Dendritic cell treated with granulocyte-macrophage colony-stimulating factor and Interleukin-4, amounts not matched to agents 40 ng/mL and 50 ng/mL, for 4 days (primary cell): ENCODE data around the gene TULP1.

Experiments used
- H3K27ac Mint-ChIP-seq: one replicate; pipeline ENCODE4 v1.8.0; 2022; ENCODE audit warnings: mild to moderate bottlenecking, mixed read lengths
- H3K27me3 Mint-ChIP-seq: one replicate; pipeline ENCODE4 v1.8.0; 2022; ENCODE audit warnings: mild to moderate bottlenecking, mixed read lengths
- H3K36me3 Mint-ChIP-seq: one replicate; pipeline ENCODE4 v1.8.0; 2022; ENCODE audit warnings: low read depth, mixed read lengths
- H3K4me1 Mint-ChIP-seq: one replicate; pipeline ENCODE4 v1.8.0; 2022; ENCODE audit warnings: low read depth, mixed read lengths
- H3K4me3 Mint-ChIP-seq: one replicate; pipeline ENCODE4 v1.8.0; 2022; ENCODE audit warnings: mild to moderate bottlenecking, moderate library complexity, mixed read lengths
- H3K9me3 Mint-ChIP-seq: one replicate; pipeline ENCODE4 v1.8.0; 2022; ENCODE audit warnings: mixed read lengths
- intact Hi-C: fragments of 100-400 bp; cut with micrococcal nuclease; formaldehyde crosslinking; loops from one replicate; pipeline ENCODE4 v1.15.0; 2022

Gene TULP1

DNA sequence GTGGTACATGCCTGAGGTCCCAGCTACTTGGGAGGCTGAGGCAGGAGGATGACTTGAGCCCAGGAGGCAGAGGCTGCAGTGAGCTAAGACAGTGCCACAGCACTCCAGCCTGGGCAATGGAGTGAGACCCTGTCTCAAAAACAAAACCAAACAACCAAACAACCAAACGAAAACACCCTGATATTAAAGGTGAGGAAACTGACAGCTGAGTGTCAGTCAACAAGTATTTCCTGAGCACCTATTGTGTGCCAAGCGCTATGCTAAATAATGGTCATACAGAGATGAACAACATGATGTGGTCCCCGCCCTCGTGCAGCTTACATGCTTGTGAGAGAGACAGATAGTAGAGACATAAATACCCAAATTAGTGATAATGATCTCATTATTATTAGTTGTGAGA is 1.9 kb upstream of the TULP1 start:
- Mint-ChIP-seq H3K36me3 (no peaks in the 10 kb centered on the region), H3K4me3 (no peak overlapping the region), H3K4me1 (peaks cover 8% of the 10 kb centered on the region), H3K27me3 (peaks cover 56% of the 10 kb centered on the region), H3K27ac (no peak overlapping the region), H3K9me3 (no peaks in the 10 kb centered on the region)
- intact Hi-C loops, result no loop called here

DNA sequence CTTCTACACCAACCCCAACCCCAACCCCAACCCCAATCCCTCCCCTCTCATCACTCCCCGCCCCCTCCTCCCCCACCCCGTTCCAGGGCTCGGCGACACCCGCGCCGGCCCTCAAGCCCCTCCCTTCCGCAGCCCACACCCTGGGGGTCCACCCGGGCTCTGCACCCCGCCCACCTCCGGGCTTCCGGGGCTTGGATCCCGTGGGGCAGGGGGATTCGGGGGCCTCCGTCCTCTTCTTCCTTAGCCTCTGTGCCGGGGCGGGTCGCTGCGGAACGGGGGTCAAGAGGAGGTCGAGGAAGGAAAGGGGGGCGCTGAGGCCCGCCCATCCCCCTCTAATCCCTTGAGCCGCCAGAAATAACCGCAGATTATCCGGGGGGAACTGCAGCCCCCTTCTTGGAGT is 690 bp downstream of the TULP1 start:
- Mint-ChIP-seq H3K36me3 (no peaks in the 10 kb centered on the region), H3K4me3 (no peak overlapping the region), H3K9me3 (no peaks in the 10 kb centered on the region), H3K27me3 (peaks cover 73% of the 10 kb centered on the region), H3K4me1 (peaks cover 8% of the 10 kb centered on the region), H3K27ac (no peak overlapping the region)
- intact Hi-C loops, result no loop called here

DNA sequence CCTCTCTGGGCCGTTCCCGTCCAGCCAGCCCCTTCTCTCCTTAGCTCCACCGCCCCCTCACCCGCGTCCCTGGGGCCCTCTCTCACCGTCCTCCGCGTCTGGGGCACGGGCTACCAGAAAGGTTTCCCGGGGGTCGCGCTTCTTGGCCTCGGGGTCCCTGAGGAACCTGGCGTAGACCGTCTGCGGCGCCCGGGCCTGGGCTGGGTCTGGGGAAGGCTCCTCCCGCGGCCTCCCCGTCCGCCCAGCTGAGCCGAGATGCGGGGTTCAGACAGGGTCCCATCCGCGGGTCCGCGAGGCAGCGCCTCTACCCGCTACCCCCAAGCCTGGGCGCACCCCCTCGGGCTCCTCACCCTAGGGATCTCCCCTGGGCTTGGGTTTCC is 1.1 kb downstream of the TULP1 start:
- no peaks in the 10 kb centered on the region for H3K36me3 Mint-ChIP-seq
- no peak overlapping the region for H3K4me3 Mint-ChIP-seq
- H3K9me3 Mint-ChIP-seq, result no peaks in the 10 kb centered on the region
- peaks cover 74% of the 10 kb centered on the region for H3K27me3 Mint-ChIP-seq
- peaks cover 8% of the 10 kb centered on the region for H3K4me1 Mint-ChIP-seq
- H3K27ac Mint-ChIP-seq, result no peak overlapping the region
- intact Hi-C loops, result no loop called here

DNA sequence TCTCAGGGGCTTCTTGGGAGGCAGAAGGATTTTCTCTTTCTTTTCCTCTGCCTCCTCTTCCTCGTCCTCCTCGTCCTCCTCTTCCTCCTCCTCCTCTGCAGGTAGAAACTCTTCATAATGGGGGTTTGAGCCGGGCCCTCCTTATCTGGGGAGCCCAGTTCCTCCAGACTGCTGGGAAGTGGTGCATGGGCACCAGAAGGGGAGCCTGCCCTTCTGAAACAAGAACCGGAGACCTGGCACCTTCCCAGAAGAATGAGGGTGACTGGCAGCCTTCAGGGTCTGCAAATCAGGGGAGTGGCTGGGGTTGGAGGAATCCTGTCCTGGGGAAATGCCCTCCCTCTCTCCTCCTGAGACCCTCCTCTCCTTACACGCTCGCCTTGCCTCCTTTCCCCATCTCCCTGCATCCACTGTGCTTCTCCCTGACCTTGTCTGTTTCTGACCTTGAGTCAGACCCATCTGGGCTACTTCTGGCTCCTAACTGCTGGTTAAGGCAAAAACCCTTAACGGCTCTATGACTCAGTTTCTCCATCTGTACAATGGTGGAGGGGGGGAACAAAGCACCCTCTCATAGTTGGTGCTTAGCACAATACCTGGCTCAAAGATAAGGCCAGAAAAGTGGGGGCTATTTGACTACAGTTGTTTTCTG is 1.7 kb downstream of the TULP1 start:
- Mint-ChIP-seq H3K4me1 (peaks cover 8% of the 10 kb centered on the region), H3K4me3 (no peak overlapping the region), H3K27ac (no peak overlapping the region), H3K36me3 (no peaks in the 10 kb centered on the region), H3K9me3 (no peaks in the 10 kb centered on the region), H3K27me3 (peaks cover 77% of the 10 kb centered on the region)
- intact Hi-C loops, result no loop called here

DNA sequence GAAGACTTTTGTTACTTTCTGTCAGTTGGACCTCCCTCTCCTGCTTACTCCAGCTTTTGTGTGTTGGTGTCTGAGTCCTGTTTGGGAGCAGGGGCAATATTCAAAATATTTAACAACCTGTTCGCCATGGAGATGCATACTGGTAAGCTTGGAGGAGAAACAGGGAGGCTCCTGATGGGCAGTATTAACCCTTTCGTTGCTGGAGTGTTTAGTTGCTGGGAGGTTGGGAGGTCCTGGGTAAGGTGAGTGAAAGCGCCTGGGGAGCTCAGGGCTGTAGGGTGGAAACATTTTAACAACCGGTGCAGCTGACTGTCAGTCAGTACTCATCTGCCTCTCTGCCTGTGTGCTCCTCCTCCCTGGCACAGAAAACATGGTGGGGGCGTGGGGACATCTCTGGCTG is 4.2 kb downstream of the TULP1 start:
- Mint-ChIP-seq H3K9me3 (no peaks in the 10 kb centered on the region), H3K4me3 (no peak overlapping the region), H3K27me3 (peaks cover 80% of the 10 kb centered on the region), H3K4me1 (peaks cover 8% of the 10 kb centered on the region), H3K36me3 (no peaks in the 10 kb centered on the region), H3K27ac (no peak overlapping the region)
- intact Hi-C loops, result no loop called here

GRCh38 chr6:35508027-35508426 is 4.7 kb downstream of the TULP1 start:
- Mint-ChIP-seq H3K4me1 (peaks cover 8% of the 10 kb centered on the region), H3K36me3 (no peaks in the 10 kb centered on the region), H3K9me3 (no peaks in the 10 kb centered on the region), H3K27ac (no peak overlapping the region), H3K27me3 (peaks cover 82% of the 10 kb centered on the region), H3K4me3 (no peak overlapping the region)
- intact Hi-C loops, result no loop called here

DNA sequence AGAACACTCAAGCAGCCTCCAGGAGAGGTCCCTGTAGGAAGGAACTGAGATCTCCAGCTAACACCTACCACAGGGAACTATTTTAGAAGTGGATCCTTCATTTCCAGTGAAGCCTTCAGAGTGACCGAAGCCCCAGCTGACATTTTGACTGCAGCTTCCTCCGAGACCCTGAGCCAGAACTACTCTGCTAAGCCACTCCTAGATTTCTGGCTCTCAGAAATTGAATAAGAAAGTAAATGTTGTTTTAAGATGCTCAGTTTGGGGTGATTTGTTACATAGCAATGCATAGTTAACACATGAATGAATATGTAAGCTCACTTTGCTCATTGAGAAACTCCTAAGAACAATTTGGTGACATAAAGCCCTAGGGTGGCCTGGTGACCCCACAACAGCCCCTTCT is 5.5 kb downstream of the TULP1 start:
- Mint-ChIP-seq H3K27me3 (peaks cover 83% of the 10 kb centered on the region), H3K36me3 (no peaks in the 10 kb centered on the region), H3K4me3 (no peak overlapping the region), H3K9me3 (no peaks in the 10 kb centered on the region), H3K4me1 (peaks cover 8% of the 10 kb centered on the region), H3K27ac (no peak overlapping the region)
- intact Hi-C loops, result no loop called here

- Mint-ChIP-seq H3K27me3 (peaks cover 83% of the 10 kb centered on the region), H3K4me1 (peaks cover 8% of the 10 kb centered on the region), H3K36me3 (no peaks in the 10 kb centered on the region), H3K9me3 (no peaks in the 10 kb centered on the region), H3K4me3 (no peak overlapping the region), H3K27ac (no peak overlapping the region)
- intact Hi-C loops, result no loop called here
Measured at GRCh38 chr6:35506536-35506935, 6.2 kb downstream of the TULP1 start.

- H3K4me3 Mint-ChIP-seq, result no peak overlapping the region
- peaks cover 83% of the 10 kb centered on the region for H3K27me3 Mint-ChIP-seq
- peaks cover 4% of the 10 kb centered on the region for H3K4me1 Mint-ChIP-seq
- no peak overlapping the region for H3K27ac Mint-ChIP-seq
- intact Hi-C loops, result no loop called here
- H3K9me3 Mint-ChIP-seq, result no peaks in the 10 kb centered on the region
- no peaks in the 10 kb centered on the region for H3K36me3 Mint-ChIP-seq
Measured at GRCh38 chr6:35505999-35506412, 6.7 kb downstream of the TULP1 start.

DNA sequence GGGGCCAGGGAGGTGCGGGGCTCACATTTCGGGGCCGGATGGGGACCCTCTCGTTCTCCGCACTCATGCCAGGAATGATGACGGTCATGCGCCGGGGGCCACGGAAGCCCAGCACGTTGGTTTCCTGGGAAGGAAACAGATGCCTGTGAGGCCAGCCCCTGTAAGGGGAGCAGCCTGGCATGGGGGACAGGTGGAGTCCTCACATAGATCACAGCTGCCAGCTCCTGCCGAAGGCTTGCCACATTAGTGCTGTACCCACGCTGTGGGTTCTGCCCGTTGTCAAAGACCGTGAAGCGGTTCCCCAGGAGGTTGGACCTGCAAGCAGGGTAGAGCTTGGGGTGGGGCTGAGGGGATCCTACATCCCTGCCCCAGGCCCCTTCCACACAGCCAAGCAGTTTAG is 9.2 kb downstream of the TULP1 start:
- Mint-ChIP-seq H3K4me3 (no peak overlapping the region), H3K27me3 (peaks cover 83% of the 10 kb centered on the region), H3K9me3 (no peaks in the 10 kb centered on the region), H3K4me1 (peaks cover 4% of the 10 kb centered on the region), H3K27ac (no peak overlapping the region), H3K36me3 (no peaks in the 10 kb centered on the region)
- intact Hi-C loops, result no loop called here

GRCh38 chr6:35501784-35502183 is 10.9 kb downstream of the TULP1 start:
- H3K4me1 Mint-ChIP-seq, result peaks cover 14% of the 10 kb centered on the region
- no peak overlapping the region for H3K27ac Mint-ChIP-seq
- intact Hi-C loops, result no loop called here
- H3K4me3 Mint-ChIP-seq, result no peak overlapping the region
- no peaks in the 10 kb centered on the region for H3K9me3 Mint-ChIP-seq
- H3K27me3 Mint-ChIP-seq, result peaks cover 82% of the 10 kb centered on the region
- H3K36me3 Mint-ChIP-seq, result no peaks in the 10 kb centered on the region

GRCh38 chr6:35500782-35501181 is 11.9 kb downstream of the TULP1 start:
- Mint-ChIP-seq H3K9me3 (no peaks in the 10 kb centered on the region), H3K27ac (no peak overlapping the region), H3K27me3 (peaks cover 81% of the 10 kb centered on the region), H3K4me1 (peaks cover 14% of the 10 kb centered on the region), H3K36me3 (no peaks in the 10 kb centered on the region), H3K4me3 (no peak overlapping the region)
- intact Hi-C loops, result no loop called here

GRCh38 chr6:35499372-35499771 is 13.3 kb downstream of the TULP1 start:
- no peak overlapping the region for H3K27ac Mint-ChIP-seq
- intact Hi-C loops, result no loop called here
- H3K36me3 Mint-ChIP-seq, result no peaks in the 10 kb centered on the region
- no peaks in the 10 kb centered on the region for H3K9me3 Mint-ChIP-seq
- H3K27me3 Mint-ChIP-seq, result peaks cover 88% of the 10 kb centered on the region
- H3K4me1 Mint-ChIP-seq, result peaks cover 28% of the 10 kb centered on the region
- H3K4me3 Mint-ChIP-seq, result no peak overlapping the region

DNA sequence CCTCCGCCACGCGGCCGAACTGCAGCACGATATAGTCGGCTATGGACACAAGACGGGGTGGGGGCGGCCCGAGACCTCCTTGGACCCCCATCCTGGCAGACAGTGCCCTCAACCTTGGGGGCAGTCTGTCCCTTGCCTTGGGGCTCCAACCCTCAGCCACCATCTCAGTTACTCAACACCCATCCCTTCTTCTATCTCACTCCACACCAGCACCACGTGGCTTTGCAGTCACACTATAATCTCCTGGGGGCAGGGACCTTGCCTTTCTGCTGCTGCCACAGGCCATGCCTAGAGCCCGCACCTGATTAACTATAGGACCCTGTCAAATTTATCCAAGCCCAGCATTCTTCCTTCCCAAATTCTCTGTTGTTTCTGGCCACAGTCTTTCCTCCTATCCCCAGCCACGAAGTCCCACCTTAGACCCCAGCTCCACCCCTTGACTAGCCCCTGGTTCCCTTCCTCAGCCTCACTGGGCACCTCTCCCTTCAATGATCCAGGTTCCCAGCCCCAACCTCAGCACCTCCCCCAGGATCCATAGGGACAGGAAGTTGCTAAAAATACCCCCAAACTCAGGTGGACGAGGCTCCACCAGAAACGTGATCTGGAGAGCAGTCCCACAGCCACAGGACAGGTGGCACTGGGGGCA is 14.2 kb downstream of the TULP1 start:
- H3K27me3 Mint-ChIP-seq, result peaks cover 89% of the 10 kb centered on the region
- H3K9me3 Mint-ChIP-seq, result no peaks in the 10 kb centered on the region
- no peaks in the 10 kb centered on the region for H3K36me3 Mint-ChIP-seq
- peak overlapping the region; percentile 70 for H3K4me3 Mint-ChIP-seq
- no peak overlapping the region for H3K27ac Mint-ChIP-seq
- peaks cover 36% of the 10 kb centered on the region for H3K4me1 Mint-ChIP-seq
- intact Hi-C loops, result no loop called here
